Stimulated activated CD4-positive, alpha-beta T cell treated with anti-CD3 and anti-CD28 coated beads, Interleukin-12 subunit alpha, Interleukin-12 subunit beta, amount 100 ng/mL, for 48 hours (primary cell): ENCODE data around the gene PRSS53.

Source experiments
- DNase-seq, 3 donors: peaks; one replicate each; pipeline ENCODE4 v3.0.0-alpha.2; 2020; ENCODE audit warnings: low read depth in 2 of 3, low spot score in 1 of 3

The PRSS53 gene

DNA sequence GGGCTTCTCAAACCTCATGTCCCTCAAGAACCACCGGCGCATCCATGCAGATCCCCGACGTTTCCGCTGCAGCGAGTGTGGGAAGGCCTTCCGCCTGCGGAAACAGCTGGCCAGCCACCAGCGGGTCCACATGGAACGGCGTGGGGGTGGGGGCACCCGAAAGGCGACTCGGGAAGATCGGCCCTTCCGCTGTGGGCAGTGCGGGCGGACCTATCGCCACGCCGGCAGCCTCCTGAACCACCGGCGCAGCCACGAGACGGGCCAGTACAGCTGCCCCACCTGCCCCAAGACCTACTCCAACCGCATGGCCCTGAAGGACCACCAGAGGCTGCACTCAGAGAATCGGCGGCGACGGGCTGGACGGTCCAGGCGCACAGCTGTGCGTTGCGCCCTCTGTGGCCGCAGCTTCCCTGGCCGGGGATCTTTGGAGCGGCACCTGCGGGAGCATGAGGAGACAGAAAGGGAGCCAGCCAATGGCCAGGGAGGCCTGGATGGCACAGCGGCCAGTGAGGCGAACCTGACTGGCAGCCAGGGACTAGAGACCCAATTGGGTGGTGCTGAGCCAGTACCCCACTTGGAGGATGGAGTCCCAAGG, 8.6 kb downstream of the PRSS53 start:
- no peak for DNase-seq

DNA sequence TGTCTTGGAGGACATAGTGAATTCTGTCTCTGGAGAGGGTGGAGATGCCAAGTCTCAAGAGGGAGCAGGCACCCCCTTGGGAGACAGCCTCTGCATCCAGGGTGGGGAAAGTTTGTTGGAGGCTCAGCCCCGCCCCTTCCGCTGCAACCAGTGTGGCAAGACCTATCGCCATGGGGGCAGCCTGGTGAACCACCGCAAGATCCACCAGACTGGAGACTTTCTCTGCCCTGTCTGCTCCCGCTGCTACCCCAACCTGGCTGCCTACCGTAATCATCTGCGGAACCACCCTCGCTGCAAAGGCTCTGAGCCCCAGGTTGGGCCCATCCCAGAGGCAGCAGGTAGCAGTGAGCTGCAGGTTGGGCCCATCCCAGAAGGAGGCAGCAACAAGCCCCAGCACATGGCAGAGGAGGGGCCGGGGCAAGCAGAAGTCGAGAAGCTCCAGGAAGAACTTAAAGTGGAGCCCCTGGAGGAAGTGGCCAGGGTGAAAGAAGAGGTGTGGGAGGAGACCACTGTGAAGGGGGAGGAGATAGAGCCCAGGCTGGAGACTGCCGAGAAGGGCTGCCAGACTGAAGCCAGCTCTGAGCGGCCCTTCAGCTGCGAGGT, 9.3 kb downstream of the PRSS53 start:
- no peak for DNase-seq

DNA sequence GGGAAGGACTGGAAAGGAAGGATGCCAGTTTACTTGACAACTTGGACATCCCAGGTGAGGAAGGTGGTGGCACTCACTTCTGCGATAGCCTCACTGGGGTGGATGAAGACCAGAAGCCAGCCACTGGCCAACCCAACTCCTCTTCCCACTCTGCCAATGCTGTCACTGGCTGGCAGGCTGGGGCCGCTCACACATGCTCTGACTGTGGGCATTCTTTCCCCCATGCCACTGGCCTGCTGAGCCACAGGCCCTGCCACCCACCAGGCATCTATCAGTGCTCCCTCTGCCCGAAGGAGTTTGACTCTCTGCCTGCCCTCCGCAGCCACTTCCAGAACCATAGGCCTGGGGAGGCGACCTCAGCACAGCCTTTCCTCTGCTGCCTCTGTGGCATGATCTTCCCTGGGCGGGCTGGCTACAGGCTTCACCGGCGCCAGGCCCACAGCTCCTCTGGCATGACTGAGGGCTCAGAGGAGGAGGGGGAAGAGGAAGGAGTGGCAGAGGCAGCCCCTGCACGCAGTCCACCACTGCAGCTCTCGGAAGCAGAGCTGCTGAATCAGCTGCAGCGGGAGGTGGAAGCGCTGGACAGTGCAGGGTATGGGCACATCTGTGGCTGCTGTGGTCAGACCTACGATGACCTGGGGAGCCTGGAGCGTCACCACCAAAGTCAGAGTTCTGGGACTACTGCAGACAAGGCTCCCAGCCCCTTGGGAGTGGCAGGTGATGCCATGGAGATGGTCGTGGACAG, 10.0 kb downstream of the PRSS53 start:
- DNase-seq, result no peak

DNA sequence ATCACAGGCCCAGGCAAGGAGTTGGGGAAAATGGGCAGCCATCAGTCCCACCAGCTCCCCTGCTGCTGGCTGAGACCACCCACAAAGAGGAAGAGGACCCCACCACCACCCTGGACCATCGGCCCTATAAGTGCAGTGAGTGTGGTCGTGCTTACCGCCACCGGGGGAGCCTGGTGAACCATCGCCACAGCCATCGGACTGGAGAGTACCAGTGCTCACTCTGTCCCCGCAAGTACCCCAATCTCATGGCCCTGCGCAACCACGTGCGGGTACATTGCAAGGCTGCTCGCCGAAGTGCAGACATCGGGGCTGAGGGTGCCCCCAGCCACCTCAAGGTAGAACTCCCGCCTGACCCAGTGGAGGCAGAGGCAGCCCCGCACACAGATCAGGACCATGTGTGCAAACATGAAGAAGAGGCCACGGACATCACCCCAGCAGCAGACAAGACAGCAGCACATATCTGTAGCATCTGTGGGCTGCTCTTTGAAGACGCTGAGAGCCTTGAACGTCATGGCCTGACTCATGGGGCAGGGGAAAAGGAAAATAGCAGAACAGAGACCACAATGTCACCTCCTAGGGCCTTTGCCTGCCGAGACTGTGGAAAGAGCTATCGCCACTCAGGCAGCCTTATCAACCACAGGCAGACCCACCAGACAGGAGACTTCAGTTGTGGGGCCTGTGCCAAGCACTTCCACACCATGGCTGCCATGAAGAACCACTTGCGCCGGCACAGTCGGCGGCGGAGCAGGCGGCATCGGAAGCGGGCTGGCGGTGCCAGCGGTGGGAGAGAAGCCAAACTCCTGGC, 10.9 kb downstream of the PRSS53 start:
- no peak for DNase-seq

DNA sequence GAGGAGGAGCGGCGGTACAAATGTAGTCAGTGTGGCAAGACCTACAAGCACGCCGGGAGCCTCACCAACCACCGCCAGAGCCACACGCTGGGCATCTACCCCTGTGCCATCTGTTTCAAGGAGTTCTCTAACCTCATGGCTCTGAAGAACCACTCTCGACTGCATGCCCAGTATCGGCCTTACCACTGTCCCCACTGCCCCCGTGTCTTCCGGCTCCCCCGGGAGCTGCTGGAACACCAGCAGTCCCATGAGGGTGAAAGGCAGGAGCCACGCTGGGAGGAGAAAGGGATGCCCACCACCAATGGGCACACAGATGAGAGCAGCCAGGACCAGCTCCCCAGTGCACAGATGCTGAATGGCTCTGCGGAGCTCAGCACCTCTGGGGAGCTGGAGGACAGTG, 11.7 kb downstream of the PRSS53 start:
- no peak for DNase-seq

DNA sequence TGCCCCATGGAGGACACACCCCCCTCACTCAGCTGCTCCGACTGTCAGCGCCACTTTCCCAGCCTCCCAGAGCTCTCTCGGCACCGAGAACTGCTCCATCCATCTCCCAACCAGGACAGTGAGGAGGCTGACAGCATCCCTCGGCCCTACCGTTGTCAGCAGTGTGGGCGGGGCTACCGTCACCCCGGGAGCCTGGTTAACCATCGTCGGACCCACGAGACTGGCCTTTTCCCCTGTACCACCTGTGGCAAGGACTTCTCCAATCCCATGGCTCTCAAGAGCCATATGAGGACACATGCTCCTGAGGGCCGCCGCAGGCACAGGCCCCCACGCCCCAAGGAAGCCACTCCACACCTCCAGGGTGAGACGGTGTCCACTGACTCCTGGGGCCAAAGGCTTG, 12.4 kb downstream of the PRSS53 start:
- no peak for DNase-seq

DNA sequence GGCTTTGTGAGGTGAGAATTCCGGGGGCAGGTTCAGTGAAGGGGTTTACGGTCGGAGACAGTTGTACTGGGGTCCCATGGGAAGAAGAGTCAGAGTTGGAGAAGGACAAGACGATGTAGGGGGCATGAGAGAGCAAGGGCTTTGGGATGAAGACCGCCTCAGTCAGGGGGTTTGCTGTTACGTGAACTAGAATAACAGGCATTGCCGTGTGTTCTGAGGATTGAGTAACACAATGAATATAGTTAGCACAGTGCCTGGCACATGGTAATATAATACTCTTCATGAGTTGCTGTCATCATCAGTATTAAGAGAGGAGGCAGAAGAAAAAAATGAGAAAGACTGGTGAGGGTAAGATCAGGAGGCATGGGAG, 13.9 kb downstream of the PRSS53 start:
- no peak for DNase-seq

DNA sequence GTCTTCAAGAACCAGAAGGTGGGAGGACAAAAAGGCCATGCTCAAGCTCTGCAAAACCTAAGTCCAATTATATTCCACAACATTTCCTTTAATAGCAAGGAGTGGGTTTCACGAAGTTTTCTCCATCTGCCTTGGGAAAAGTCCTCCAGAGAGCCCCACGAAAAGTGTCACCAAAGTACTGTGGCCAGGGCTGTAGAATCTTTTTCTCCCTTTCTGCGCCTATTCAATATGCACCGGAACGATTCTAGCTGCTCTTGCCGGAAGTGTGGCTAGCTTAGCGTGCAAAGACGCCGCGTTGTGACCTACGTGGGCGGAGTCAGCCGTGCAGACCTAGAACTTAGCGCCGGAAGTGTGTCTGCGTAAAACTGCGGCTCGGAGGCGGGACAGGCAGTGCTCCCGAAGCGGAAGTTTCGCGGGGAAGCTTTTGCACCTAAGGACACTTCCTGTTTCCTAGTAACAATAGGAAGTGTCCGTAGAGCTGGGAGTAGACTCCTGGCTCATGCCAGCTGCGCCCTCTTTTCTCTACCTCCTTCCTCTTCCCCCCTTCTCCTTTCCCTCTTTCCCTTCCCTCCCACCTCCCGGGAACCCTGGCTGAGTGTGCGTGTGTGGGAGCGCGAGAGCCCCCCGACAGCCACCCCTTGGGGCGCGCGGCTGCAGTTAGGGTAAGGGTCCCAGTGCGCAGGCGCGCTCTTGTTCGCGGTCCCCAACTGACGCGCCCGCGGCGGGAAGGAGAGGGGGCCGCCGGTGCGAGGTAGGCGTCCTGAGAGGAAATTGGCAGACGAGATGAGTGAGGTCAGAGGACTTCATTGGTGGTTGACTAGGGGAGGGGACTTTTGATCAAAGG, 14.6 kb downstream of the PRSS53 start, which contains the start of the genes ZNF646 and ZNF668:
Gene ZNF646, plus strand, starts transcription at position 453 of the 844 bp plus-strand sequence. CDS start 1,903 bp downstream, outside the sequence.
Gene ZNF668, minus strand, starts transcription at position 271 of the 844 bp plus-strand sequence. CDS start 9,781 bp downstream, outside the sequence.
- peak; percentile 96 to 99 (median 98) for DNase-seq

DNA sequence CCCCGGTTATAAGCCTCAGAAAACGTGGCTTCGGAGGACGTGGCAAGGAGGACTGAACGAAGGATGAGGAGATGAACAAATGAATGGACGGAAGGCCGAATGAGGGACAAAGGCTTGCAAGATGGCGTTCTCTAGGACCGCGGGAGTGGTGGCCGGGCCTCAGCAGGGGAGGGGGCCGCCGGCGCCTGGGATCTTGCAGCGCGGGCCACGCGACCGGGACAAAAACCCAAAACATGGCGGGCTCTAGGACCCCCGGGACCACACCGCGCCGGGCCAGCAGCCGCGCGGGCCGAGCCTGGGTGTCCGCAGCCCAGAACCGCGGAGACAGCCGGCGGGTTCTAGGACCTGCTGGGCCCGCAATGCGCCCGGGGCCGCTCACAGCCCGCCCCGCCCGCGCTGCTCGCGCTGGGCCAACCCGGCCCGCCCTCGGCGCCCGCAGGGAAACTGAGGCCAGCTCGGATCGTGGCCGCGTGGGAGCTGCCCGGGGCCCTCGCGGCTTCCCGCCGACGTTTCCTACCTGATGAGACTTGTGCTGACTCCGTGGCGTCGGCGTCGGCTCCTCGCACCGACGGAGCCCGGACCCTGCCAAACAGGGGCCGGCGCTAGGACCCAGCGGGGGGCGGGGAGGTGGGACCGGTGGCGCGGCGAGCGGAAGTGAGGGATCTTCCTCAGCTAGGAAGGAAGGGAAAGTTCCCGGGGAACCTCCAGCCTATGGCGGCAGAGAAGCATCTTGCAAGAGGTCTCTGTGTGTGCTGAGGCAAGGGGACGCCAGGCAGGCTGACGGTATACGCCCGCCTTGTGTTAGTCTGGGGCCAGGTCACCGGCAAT, 15.4 kb downstream of the PRSS53 start:
- DNase-seq, result peak; percentile 79 to 87 (median 85)

DNA sequence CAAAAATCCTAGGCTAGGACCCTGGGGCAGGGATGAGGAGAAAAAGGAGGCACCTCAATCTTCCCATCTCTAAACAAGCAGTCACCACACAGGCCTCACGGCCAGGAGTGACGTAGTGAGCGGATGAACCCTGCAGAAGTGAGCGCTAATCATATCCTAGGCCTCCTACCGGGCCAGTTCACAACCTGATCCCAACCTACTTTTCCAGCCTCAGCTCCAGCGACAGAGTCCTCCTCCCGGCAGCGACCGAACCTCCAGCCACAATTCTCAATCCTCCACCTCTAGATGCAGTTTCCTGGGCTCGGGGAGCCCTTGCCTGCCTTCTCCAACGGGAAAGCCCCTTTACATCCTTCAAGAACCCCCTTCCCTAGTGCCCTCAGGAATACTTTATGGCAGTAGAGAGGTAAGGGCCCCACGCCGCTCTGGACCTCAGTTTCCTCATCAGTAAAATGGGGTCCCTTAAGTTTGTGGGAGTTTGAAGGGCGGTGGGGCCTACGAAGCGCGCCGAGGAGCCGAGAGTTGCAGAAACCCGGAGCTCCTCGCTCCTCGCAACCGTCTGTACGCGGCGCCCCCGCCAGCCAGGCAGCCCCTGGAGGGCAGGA, 16.1 kb downstream of the PRSS53 start:
- DNase-seq, result peak in 1 of 3 donors; percentile 20

DNA sequence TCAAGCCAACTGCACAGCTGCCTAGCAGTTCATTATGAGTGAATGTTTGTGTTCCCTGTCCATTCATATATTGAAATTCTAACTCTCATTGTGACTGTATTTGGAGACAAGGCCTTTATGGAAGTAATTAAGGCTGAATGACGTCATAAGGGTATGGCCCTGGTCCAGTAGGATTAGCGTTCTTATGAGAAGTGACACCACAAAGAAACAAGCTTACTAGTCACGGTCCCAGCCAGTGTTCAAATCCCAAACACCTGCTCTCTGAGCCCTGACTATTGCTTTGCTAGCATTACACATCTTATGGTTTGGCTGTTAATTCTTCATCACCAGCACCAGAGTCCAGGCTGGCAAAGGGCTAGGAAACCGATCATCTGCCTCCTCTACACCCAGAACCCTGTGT, 16.9 kb downstream of the PRSS53 start:
- no peak for DNase-seq

DNA sequence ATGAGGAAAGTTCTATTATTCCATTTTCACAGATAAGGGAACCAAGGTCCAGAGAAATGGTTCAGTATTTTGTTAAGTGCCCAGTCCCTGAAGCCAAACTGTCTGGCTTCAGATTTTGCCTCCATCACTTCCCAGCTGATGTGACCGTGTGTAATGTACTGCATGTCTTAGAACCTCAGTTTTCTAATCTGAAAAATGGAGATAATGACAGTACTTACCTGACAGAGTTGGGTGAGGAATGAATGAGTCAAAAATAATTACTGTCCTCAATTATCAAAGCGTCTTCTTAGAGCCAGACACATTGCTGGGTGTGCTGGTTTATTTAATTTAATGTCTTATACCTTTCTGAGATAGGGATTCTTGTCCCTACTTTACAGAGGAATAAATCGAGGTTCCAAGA, 21.4 kb downstream of the PRSS53 start:
- no peak for DNase-seq

DNA sequence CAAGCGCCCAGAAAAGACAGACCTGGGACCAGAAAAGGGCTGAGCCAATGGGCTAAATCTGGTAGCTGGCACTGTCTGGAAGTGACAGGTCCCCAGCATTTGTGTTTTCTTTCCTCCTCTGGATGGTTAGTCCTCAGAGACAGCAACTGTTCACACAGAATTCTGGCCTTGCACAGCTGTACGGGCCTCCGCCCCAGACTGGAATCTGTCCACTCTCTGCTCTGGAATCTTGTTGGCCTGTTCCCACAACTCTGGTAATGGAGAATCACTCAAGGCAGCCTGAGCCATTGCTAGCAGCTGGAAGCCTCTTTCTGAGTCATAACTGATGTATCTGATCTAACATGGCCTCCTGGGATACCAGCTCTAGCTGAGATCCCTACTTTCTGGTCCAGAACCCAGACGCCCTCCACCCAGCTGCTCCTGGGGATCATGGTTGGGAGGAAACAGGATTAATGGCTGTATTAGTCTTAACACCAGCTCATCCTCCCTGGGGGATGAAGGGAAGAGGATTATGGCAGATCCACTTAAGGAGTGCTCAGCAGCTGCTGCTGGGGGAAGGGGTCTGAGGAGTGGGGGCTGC, 23.8 kb downstream of the PRSS53 start:
- no peak for DNase-seq

DNA sequence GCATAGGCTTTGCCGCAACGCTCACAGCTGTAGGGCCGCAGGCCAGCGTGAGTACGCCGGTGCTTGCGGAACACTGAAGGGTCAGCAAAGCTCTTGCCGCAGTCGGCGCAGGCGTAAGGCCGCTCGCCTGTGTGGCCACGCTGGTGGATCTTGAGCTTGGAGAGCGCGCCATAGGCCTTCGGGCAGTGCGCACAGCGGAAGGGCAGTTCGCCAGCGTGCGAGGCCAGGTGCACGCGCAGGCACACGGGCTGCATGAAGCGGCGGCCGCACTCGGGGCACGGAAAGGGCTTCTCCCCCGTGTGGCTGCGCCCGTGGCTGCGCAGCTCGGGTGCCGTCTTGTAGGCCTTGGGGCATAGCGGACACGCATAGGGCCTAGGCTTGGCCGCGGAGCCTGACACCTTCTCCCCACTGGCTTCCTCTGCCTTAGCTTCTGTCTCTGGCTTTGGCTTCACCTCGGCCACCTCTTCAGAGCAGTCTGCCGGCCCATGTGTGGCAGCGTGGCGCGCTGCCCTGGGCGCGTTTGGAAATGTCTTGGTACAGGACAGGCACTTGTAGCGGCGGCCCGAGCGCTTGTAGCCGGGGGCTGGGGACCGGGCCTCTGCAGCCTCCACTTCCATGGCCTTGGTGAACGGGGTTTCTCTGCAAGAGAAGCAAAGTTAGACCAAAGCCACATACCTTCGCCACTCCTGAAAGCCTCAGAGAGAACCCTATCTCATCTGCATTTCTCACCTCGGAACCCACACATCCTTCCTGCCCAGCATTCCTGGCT, 24.7 kb downstream of the PRSS53 start:
- DNase-seq, result no peak

DNA sequence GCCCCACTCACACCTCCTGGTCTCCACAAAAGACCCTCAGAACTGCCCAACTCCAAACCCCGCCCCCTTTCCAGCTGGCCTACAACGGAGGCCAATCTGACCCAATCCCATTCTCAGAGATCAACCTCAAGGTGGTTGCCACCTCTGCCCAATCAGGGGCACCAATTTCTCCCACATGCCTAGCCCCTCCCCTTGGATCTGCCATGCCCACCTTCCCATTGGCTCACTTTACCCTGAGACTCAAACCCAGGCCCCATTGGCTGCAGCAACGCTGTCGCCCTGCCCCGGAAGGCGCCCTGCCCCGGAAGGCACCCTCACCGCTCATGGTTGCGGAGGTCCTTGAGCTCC, 25.3 kb downstream of the PRSS53 start:
- DNase-seq, result no peak

DNA sequence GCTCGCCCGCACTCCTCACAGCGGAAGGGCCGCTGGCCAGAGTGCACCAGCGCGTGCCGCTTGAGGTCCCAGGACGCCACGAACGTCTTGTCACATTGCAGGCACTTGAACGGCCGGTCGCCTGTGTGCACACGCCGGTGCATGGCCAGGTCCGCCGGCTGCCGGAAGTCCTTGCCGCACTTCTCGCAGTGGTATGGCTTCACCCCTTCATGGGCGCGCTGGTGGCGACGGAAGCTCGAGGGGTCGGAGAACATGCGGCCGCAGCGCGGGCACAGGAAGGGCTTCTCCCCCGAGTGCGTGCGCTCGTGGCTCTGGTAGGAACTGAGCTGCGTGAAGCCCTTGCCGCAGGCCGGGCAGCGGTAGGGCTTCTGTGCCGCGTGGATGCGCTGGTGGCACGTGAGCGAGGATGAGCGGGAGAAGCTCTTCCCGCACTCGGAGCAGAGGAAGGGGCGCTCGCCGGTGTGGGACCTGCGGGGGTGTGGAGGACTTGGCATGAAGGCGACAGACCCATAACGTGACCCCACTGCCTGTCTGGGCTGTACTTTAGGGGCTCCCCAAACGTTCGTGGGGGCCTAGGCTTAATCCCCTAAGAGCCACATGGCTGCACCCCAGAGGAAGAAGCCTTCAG, 26.8 kb downstream of the PRSS53 start:
- DNase-seq, result no peak

DNA sequence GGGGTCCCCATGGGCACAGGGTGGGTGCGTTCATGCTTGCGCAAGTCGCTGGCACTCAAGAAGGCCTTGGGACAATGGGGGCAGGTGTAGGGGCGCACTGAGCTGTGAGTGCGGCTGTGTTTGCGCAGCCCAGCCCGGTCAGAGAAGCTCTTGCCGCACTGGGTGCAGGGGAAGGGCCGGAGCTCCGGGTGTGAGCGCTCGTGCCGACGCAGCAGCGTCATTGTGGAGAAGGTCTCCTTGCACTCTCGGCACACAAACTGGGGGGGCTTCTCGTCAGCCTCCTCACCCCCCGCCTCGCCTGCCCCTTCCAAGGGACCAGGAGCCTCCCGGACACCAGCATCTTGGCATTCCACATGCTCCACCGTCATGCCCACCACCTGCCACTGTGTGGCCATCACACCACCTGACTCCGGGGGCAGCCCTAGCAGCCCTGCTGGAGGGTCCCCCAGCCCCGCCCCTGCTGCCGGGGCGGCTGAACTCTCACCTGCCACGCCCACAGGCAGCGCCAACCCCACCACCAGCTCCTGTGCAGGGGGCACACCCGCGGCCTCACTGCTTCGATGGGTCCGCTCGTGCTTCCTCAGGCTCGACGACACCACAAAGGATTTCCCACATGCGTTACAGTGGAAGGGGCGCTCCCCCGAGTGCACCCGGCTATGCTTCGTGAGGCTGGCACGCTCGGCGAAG, 27.5 kb downstream of the PRSS53 start:
- no peak for DNase-seq
